GM21526 (cell line): ENCODE measurements around the gene TTLL10.
"Not testable (repeated sequence)": the region's sequence is repeated elsewhere in the genome, so short reads cannot be mapped to it uniquely, and the experiment has no call there.

Experiments used
- ATAC-seq: cut with Tn5 transposase; IDR thresholded peaks from one replicate; pipeline ENCODE4 v1.9.1; 2021; ENCODE audit warnings: moderate library complexity; ENCODE audit not compliant: unreplicated experiment, low FRiP score

The TTLL10 gene

GRCh38 chr1:1169429-1170214 is 4.1 kb upstream of the TTLL10 start:
- ATAC-seq = no peak

GRCh38 chr1:1170215-1171091 is 3.2 kb upstream of the TTLL10 start:
- ATAC-seq = no peak

- ATAC-seq = no peak
Observed at GRCh38 chr1:1171161-1171545, 2.5 kb upstream of the TTLL10 start.

- no peak for ATAC-seq
Observed at GRCh38 chr1:1171546-1172340, 1.9 kb upstream of the TTLL10 start.

GRCh38 chr1:1173061-1173792 is 453 bp upstream of the TTLL10 start:
- no peak for ATAC-seq

GRCh38 chr1:1175221-1176062 is 1.8 kb downstream of the TTLL10 start:
- ATAC-seq = no peak

- not testable (repeated sequence) for ATAC-seq
Observed at GRCh38 chr1:1176063-1176761, 2.5 kb downstream of the TTLL10 start.

- no peak for ATAC-seq
Observed at GRCh38 chr1:1176931-1177330, 3.3 kb downstream of the TTLL10 start.

- ATAC-seq = no peak
Observed at GRCh38 chr1:1177452-1178206, 3.9 kb downstream of the TTLL10 start.

- no peak for ATAC-seq
Observed at GRCh38 chr1:1178794-1179331, 5.2 kb downstream of the TTLL10 start.

- no peak for ATAC-seq
Observed at GRCh38 chr1:1179346-1179982, 5.8 kb downstream of the TTLL10 start.

- ATAC-seq = no peak
Observed at GRCh38 chr1:1179983-1180861, 6.5 kb downstream of the TTLL10 start.

- no peak for ATAC-seq
Observed at GRCh38 chr1:1181129-1181937, 7.7 kb downstream of the TTLL10 start.

GRCh38 chr1:1181938-1182410 is 8.3 kb downstream of the TTLL10 start:
- no peak for ATAC-seq

- ATAC-seq = no peak
Observed at GRCh38 chr1:1182491-1183220, 9.0 kb downstream of the TTLL10 start.
